Adipose tissue (tissue), 3 donors: ENCODE results near the gene FLRT1. TPM values are rescaled to one million over a fixed set of nuclear protein-coding genes. Genes with fewer than 3 reads are reported as not detected.

Source experiments
- H3K27ac ChIP-seq: one replicate; pipeline ENCODE4 v1.5.1; 2013; ENCODE audit warnings: low read depth, low read length
- WGBS, 3 donors: extraction: QIAGEN DNeasy Blood & Tissue Kit; methylation state at CpG; one replicate each; pipeline ENCODE4 v1.1.7; 2013; 5-methylcytosine and 5-hydroxymethylcytosine counted together
- polyA plus RNA-seq, 3 donors: library from polyadenylated mRNA; stranded (reverse); fragments of 200-250 nt; gene quantifications; one replicate each; pipeline ENCODE4 v1.2.3, GENCODE V29; 2013
- donor health status: healthy with polysubstance abuse.
- donor health status: Bipolar disorder and iron deficiency.
- donor health status: healthy.

The FLRT1 gene
- polyA plus RNA-seq, 3 donors: 0.10 to 0.14 (median 0.11) TPM

DNA sequence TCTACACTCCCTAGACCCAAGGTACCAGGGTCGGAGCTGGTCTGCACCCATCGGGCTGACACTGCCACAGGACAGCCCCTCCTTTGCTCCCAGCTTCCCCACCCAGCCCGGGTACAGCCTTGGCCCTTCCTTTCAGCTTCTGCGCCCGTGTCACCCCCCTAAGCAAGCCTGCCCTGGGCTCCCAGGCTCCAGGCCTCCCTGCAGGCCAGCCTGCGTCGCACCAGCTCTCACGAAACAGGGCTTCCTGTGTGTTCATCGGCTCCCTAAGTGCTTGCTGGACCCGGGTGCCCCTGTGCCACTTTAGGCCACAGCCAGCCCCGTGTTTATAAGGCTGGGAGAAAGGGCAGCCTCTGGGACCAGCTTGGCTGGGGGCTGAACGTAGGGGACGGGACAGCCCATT lies 21.1 kb downstream of the FLRT1 start:
- no peak overlapping the region for H3K27ac ChIP-seq
- WGBS, 3 donors: 85 to 89% (median 88%) methylated on average over 13 of the region's 13 CpGs

GRCh38 chr11:64057890-64058289 lies 22.2 kb downstream of the FLRT1 start:
- H3K27ac ChIP-seq: no peak overlapping the region
- 91 to 97% (median 94%) methylated on average over 10 of the region's 10 CpGs for WGBS, 3 donors

GRCh38 chr11:64058494-64058893 lies 22.8 kb downstream of the FLRT1 start:
- WGBS, 3 donors: 88 to 95% (median 95%) methylated on average over 17 of the region's 17 CpGs
- no peak overlapping the region for H3K27ac ChIP-seq

GRCh38 chr11:64059339-64060140 lies 23.8 kb downstream of the FLRT1 start:
- WGBS, 3 donors: 71 to 89% (median 77%) methylated on average over 23 to 24 of the region's 24 CpGs
- no peak overlapping the region for H3K27ac ChIP-seq

DNA sequence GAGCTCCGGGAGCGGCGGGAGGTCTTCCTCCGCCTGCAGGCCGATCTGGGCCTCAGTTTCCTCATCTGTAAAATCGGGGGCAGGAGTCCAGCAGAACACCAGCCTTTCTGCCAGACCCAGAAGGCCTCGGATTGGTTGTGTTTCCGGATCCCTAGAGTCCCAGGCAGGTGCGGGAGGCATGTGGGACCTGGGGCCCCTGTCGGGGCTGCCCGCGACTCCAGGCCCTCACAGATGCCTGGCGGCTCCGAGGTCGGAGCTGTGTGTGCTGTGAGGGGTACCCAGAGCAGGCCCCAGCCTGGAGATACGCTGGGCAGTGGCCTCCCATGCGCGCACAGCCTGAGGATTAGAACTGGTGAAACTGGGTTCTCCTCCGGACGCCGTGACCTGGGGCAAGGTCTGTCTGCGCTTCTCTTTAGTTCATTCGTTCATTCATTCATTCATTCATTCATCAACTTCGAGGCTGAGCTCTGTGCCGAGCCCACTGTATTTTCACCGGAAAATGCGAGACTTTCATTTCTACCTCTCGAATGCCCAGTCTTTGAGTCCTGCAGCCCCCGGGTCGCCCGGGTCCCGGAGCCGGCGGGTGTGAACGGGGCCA lies 24.6 kb downstream of the FLRT1 start:
- WGBS, 3 donors: 22 to 42% (median 24%) methylated on average over 35 of the region's 35 CpGs
- H3K27ac ChIP-seq: no peak overlapping the region

DNA sequence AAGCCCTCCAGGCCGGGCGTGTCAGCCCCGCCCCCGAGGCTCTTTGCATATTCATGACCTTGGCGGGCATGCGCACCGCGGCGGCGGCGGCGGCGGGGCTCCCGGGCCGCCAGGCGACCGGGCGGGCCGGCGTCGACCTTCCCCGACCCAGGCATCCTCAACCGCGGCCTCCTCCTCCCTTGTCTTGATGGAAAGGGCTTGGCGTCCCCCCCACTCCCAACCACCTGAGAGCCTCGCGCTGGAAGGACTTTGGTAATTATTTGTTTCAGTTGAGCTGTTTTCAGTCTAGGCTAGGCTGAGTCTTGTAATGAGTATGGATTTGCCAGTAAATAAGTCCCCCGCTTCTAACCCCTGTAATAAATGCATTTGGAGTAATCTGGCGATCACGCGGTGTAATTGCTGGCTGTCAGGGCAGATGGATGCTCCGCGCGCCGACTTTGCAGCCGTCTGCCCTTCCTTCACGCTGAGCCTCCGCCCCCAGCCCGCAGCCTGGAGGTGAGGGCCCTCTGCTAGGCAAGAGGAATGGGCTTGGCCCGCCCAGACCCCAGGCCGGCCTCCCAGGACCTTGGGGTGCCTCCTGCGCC lies 25.2 kb downstream of the FLRT1 start:
- 3 to 13% (median 3%) methylated on average over 38 to 42 of the region's 42 CpGs for WGBS, 3 donors
- no peak overlapping the region for H3K27ac ChIP-seq

- 90 to 95% (median 92%) methylated on average over 16 of the region's 16 CpGs for WGBS, 3 donors
- no peak overlapping the region for H3K27ac ChIP-seq
Measured at GRCh38 chr11:64062185-64063039, 26.7 kb downstream of the FLRT1 start.

GRCh38 chr11:64063777-64064176 lies 28.0 kb downstream of the FLRT1 start:
- WGBS, 3 donors: 90 to 96% (median 93%) methylated on average over 13 of the region's 13 CpGs
- no peak overlapping the region for H3K27ac ChIP-seq

DNA sequence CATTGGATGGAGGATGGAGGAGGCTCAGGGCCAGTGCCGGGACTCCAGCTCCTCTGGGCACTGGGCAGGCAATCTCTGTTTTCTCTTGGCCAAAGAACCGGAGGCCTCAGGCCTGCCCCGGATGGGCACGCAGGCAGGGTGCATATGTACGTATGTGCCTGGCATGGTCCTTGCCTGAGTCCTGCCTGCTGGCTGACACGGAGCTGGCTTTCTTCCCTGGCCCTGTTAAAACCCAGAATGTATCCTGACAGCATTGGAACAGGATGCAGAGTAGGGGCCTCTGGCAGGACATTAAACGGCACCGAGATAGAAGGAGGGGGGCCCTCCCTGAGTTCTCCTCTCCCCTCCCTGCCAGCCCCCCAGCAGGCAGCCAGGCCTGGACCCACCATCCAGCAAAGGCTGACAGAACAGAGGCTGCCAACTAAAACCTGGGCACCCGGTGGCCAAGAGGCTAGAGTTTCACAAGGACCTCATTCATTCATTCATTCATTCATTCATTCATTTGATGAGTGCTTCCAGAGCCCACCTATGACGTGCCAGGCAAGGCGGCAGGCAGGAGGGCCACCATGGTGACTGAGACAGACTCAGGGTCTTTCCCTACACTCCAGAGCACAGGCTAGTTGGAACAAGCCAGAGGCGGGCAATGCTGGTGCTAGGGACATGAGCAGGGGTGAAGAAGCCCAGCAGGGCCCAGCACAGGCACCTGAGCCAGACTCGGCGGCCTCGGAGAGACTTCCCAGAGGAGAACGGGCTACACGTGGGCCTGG lies 28.8 kb downstream of the FLRT1 start:
- 86 to 91% (median 88%) methylated on average over 17 of the region's 17 CpGs for WGBS, 3 donors
- H3K27ac ChIP-seq: no peak overlapping the region

DNA sequence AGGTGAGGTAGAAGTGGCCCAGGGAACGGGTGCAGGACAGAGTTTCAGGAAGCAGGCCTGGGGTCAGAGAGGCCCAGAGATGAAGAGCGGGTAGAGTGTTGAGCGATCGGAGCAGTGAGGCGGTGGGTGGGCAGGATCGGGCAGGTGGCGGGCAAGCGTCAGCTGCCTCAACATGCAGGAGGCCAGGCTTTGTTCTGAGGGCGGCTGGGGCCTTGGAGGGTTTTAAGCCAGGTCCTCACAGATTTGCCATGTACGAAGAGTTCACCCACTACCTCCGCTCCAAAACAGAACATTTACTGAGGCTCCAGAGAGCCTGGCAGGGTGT lies 29.4 kb downstream of the FLRT1 start:
- H3K27ac ChIP-seq: no peak overlapping the region
- WGBS, 3 donors: 96 to 98% (median 96%) methylated on average over 11 of the region's 11 CpGs

DNA sequence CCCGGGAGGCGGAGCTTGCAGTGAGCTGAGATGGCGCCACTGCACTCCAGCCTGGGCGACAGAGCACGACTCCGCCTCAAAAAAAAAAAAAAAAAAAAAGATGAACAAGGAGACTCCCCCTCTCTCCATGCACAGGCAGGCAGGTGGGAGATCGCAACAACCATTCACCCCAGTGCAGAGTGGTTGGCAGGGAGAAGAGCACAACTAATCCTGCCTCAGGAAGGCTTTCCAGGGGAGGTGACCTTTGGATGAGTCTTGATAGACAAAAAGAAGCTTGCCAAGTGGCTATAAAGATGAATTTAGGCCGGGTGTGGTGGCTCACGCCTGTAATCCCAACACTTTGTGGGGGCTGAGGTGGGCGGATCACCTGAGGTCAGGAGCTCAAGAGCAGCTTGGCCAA lies 30.0 kb downstream of the FLRT1 start:
- WGBS, 3 donors: 89 to 97% (median 97%) methylated on average over 7 to 10 of the region's 10 CpGs

DNA sequence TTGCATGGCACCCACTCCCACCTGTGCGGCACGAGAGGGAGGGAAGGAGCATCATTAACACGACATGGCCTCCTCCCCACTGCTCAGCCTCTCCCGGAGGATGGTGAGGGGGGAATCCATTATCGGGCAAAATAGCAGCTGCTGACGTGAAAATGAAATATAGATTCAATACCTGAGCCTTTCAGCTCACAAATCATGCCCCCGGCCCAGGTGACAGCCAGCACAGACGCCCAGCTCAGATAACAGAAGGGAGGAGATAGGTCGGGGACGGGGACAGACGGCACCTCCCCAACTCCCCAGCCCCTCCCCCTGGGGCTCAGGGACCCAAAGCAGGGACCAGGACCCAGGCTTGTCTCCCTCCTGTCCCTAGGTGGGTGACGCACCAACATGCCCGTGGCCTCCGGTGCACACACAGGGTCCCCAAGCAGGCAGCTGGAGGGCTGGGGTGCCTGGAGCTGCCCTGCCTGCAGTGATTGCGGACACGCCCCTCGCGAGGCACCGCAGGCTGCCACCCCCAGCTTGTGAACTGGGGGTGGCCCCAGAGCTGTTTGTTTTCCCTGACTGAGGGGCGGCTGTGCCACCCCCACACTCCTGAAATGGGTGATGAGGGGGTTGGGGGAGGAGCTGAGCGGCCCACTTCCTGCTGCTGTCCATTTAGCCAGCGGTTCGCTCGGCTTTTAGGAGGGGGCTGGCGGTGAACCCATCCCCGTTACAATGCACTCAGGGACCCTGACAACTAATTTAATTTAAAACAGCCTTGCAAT lies 31.7 kb downstream of the FLRT1 start:
- H3K27ac ChIP-seq: no peak overlapping the region
- 64 to 73% (median 65%) methylated on average over 26 of the region's 26 CpGs for WGBS, 3 donors

More for the DNA sequence above, 30.0 kb downstream of the FLRT1 start:
- no peak overlapping the region for H3K27ac ChIP-seq

- 88 to 94% (median 93%) methylated on average over 20 of the region's 20 CpGs for WGBS, 3 donors
- H3K27ac ChIP-seq: no peak overlapping the region
Measured at GRCh38 chr11:64068705-64069400, 33.1 kb downstream of the FLRT1 start.

DNA sequence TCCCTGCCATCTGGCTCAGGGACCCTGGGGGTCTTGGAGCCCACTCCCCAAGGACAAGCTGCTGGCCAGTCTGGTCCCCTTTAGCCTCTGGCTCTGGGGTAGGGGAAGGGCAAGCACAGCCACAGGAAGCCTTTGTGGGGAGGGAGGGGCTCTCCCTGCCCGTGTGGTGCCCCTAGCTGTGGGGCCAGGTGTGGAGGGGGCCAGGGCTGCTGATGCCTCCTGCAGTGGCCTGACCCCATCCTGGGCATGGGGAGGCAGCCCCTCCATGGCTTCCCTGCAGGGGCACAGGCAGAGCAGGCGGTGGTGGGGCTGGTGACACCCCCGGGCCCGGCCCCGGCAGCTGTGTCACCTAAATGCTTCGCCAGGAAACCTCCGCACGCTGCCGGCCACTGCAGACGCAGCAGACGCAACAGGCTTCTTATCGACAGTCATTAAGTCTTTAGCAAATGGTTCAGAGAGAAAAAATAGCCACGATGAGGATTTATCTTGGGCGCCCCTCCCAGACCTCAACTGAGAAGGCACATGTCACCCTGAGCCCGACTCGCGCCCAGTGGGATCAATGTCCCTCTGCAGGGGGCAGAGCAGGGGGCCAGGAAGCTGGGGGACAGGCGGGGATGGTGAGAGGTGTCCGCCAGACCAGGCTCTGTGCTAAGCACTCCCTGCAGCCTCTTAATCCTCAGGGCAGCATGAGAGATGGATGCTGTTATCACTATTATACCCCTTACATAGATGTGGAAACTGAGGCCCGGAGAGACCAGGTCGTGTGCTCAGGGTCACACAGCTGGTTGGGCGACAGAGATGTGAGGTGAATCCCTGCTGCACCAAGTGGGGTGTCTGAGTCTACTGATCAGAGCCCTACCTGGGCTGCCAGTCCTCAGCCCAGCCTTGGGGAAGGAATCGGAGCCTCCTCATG lies 33.9 kb downstream of the FLRT1 start:
- H3K27ac ChIP-seq: no peak overlapping the region
- 80 to 85% (median 83%) methylated on average over 23 of the region's 23 CpGs for WGBS, 3 donors

- whole genome bisulfite sequencing, 3 donors: 78 to 87% (median 80%) methylated on average over 12 of the region's 12 CpGs
- no peak overlapping the region for H3K27ac ChIP-seq
Measured at GRCh38 chr11:64070314-64070681, 34.6 kb downstream of the FLRT1 start.

- 73 to 86% (median 78%) methylated on average over 20 of the region's 20 CpGs for WGBS, 3 donors
Measured at GRCh38 chr11:64071849-64072248, 36.1 kb downstream of the FLRT1 start.

More at GRCh38 chr11:64071849-64072248, 36.1 kb downstream of the FLRT1 start:
- no peak overlapping the region for H3K27ac ChIP-seq
